H1 (cell line): ENCODE measurements around the gene DNAJB6. TPM values are rescaled to one million over a fixed set of nuclear protein-coding genes. Genes with fewer than 3 reads are reported as not detected.
A peak's percentile ranks its signal among the peaks of the same experiment; 100 is the strongest.

Experiments
- CTCF ChIA-PET: fragments of 300-600 bp; sonication (Branson Sonifier 250); formaldehyde crosslinking; loops from one replicate; lab custom pipeline; 2021; ENCODE audit not compliant: partially characterized antibody; lab: Charles Lee
- POLR2A ChIA-PET: fragments of 300-600 bp; sonication (Branson Sonifier 250); formaldehyde crosslinking; loops from one replicate; lab custom pipeline; 2021; ENCODE audit warnings: inconsistent platforms; ENCODE audit not compliant: partially characterized antibody; lab: Charles Lee
- DNase-seq, 2 experiments: peaks; one replicate each; pipeline versions ENCODE4 v3.0.0 to v3.0.0-alpha.2; 2010 to 2022; ENCODE audit warnings: low spot score in 2 of 2, low read depth in 1 of 2, mixed read lengths in 1 of 2
- FAIRE-seq: peaks from 2 replicates; lab custom pipeline; 2011; peaks lifted over from hg19 to GRCh38; lab: Jason Lieb, UNC
- H2AFZ ChIP-seq: 2 replicates; pipeline ENCODE4 v1.8.1; 2012; ENCODE audit warnings: low read length, inconsistent platforms
- H2AK5ac ChIP-seq: 2 replicates; pipeline ENCODE4 v1.6.1; 2013; ENCODE audit warnings: low read depth, low read length
- H2BK120ac ChIP-seq: replicated peaks from 2 replicates; pipeline ENCODE3; 2013; ENCODE audit warnings: low read depth, low read length, inconsistent platforms
- H2BK12ac ChIP-seq: 2 replicates; pipeline ENCODE4 v1.6.1; 2013; ENCODE audit warnings: low read depth, low read length
- H2BK15ac ChIP-seq: 2 replicates; pipeline ENCODE4 v1.6.1; 2013; ENCODE audit warnings: low read length
- H2BK20ac ChIP-seq: 2 replicates; pipeline ENCODE4 v1.6.1; 2013; ENCODE audit warnings: low read length
- H2BK5ac ChIP-seq: 2 replicates; pipeline ENCODE4 v1.6.1; 2013; ENCODE audit warnings: low read depth, low read length
- H3K14ac ChIP-seq: 2 replicates; pipeline ENCODE4 v1.6.1; 2013; ENCODE audit warnings: inconsistent platforms; ENCODE audit not compliant: insufficient read length
- H3K18ac ChIP-seq: 2 replicates; pipeline ENCODE4 v1.6.1; 2013; ENCODE audit warnings: low read length; ENCODE audit errors: extremely low read depth
- H3K23ac ChIP-seq: 2 replicates; pipeline ENCODE4 v1.6.1; 2013; ENCODE audit warnings: inconsistent platforms; ENCODE audit not compliant: insufficient read length
- H3K23me2 ChIP-seq: 2 replicates; pipeline ENCODE4 v1.6.1; 2013; ENCODE audit warnings: low read depth, low read length
- H3K27ac ChIP-seq: 2 replicates; pipeline ENCODE4 v1.6.1; 2011; ENCODE audit warnings: low read depth, low read length, inconsistent platforms
- H3K27me3 ChIP-seq, 4 experiments: replicated peaks in 1 of 4; 1 replicate in 1 of 4; 2 replicates in 3 of 4; pipeline versions ENCODE4 v1.6.1 to v1.8.1; 2011 to 2013; ENCODE audit warnings: low read length in 3 of 4, mild to moderate bottlenecking in 3 of 4, inconsistent platforms in 2 of 4, mixed read lengths in 2 of 4, moderate library complexity in 1 of 4; ENCODE audit not compliant: control insufficient read depth in 3 of 4, insufficient read depth in 3 of 4; ENCODE audit errors: extremely low read depth in 1 of 4
- H3K36me3 ChIP-seq, 4 experiments: 2 replicates each; pipeline versions ENCODE4 v1.6.1 to v1.8.1; 2011 to 2013; ENCODE audit warnings: mild to moderate bottlenecking in 4 of 4, low read length in 3 of 4, moderate library complexity in 2 of 4, control low read depth in 1 of 4, inconsistent platforms in 1 of 4; ENCODE audit not compliant: insufficient read depth in 4 of 4, control insufficient read depth in 2 of 4
- H3K4ac ChIP-seq: replicated peaks from 2 replicates; pipeline ENCODE3; 2013; ENCODE audit warnings: low read length, low read depth, mixed read lengths, inconsistent platforms; ENCODE audit not compliant: insufficient read length
- H3K4me1 ChIP-seq, 4 experiments: replicated peaks in 1 of 4; 1 replicate in 1 of 4; 2 replicates in 3 of 4; pipeline versions ENCODE4 v1.6.1 to v1.8.1; 2011 to 2013; ENCODE audit warnings: low read length in 3 of 4, inconsistent platforms in 2 of 4, mixed read lengths in 1 of 4; ENCODE audit not compliant: insufficient read depth in 4 of 4, control insufficient read depth in 3 of 4
- H3K4me2 ChIP-seq, 2 experiments: 2 replicates each; pipeline versions ENCODE4 v1.6.1 to v1.8.1; 2011 to 2013; ENCODE audit warnings: low read depth in 2 of 2, low read length in 2 of 2, control low read depth in 1 of 2, inconsistent platforms in 1 of 2, mild to moderate bottlenecking in 1 of 2; ENCODE audit not compliant: insufficient read depth in 1 of 2
- H3K4me3 ChIP-seq, 4 experiments: fragments of 200-600, 300-600 bp in 1 of 4; sonication (generic), shearing (Covaris generic), sonication (Bioruptor Twin) in 1 of 4; 2 replicates each; pipeline versions ENCODE4 v1.5.1 to v1.8.1; 2011 to 2016; ENCODE audit warnings: low read length in 4 of 4, low read depth in 3 of 4, control low read depth in 2 of 4, inconsistent platforms in 2 of 4, mild to moderate bottlenecking in 2 of 4, mixed read lengths in 1 of 4, moderate library complexity in 1 of 4; ENCODE audit not compliant: insufficient read depth in 2 of 4; ENCODE audit errors: extremely low read depth in 1 of 4
- H3K56ac ChIP-seq: replicated peaks from 2 replicates; pipeline ENCODE3; 2013; ENCODE audit warnings: low read depth, mild to moderate bottlenecking, mixed read lengths, low read length, inconsistent platforms; ENCODE audit not compliant: insufficient read length
- H3K79me1 ChIP-seq: 2 replicates; pipeline ENCODE4 v1.6.1; 2013; ENCODE audit warnings: low read depth, low read length, control low read depth
- H3K79me2 ChIP-seq, 2 experiments: 2 replicates each; pipeline versions ENCODE4 v1.6.1 to v1.8.1; 2012 to 2013; ENCODE audit warnings: low read length in 2 of 2, mild to moderate bottlenecking in 2 of 2, inconsistent platforms in 1 of 2; ENCODE audit not compliant: insufficient read depth in 2 of 2, control insufficient read depth in 1 of 2
- H3K9ac ChIP-seq, 4 experiments: replicated peaks in 1 of 4; 1 replicate in 1 of 4; 2 replicates in 3 of 4; pipeline versions ENCODE4 v1.6.1 to v1.8.1; 2011 to 2013; ENCODE audit warnings: low read depth in 3 of 4, low read length in 3 of 4, control low read depth in 2 of 4, mild to moderate bottlenecking in 2 of 4, moderate library complexity in 2 of 4, inconsistent platforms in 1 of 4; ENCODE audit errors: extremely low read depth in 1 of 4
- H3K9me3 ChIP-seq, 2 experiments: 2 replicates each; pipeline versions ENCODE4 v1.6.1 to v1.8.1; 2012 to 2013; ENCODE audit warnings: mild to moderate bottlenecking in 2 of 2, moderate library complexity in 2 of 2, control low read depth in 1 of 2, inconsistent platforms in 1 of 2, low read depth in 1 of 2, low read length in 1 of 2, mixed read lengths in 1 of 2; ENCODE audit not compliant: insufficient read depth in 2 of 2
- H4K20me1 ChIP-seq, 2 experiments: replicated peaks in 1 of 2; 2 replicates each; pipeline versions ENCODE3 to v1.8.1; 2011 to 2013; ENCODE audit warnings: inconsistent platforms in 2 of 2, low read length in 2 of 2, mild to moderate bottlenecking in 1 of 2; ENCODE audit not compliant: insufficient read depth in 2 of 2, control insufficient read depth in 1 of 2
- H4K5ac ChIP-seq: 2 replicates; pipeline ENCODE4 v1.6.1; 2013; ENCODE audit warnings: low read length, low read depth, mixed read lengths, inconsistent platforms; ENCODE audit not compliant: insufficient read length
- H4K8ac ChIP-seq: 2 replicates; pipeline ENCODE4 v1.8.0; 2013; ENCODE audit warnings: mild to moderate bottlenecking, moderate library complexity, low read length, inconsistent platforms; ENCODE audit not compliant: insufficient read depth; ENCODE audit errors: extremely low read depth
- H4K91ac ChIP-seq: replicated peaks from 2 replicates; pipeline ENCODE3; 2013; ENCODE audit warnings: low read length, mixed read lengths, inconsistent platforms; ENCODE audit not compliant: insufficient read length
- CTBP2 ChIP-seq: IDR thresholded peaks from 2 replicates; pipeline ENCODE4 v1.7.0; 2011; ENCODE audit warnings: borderline replicate concordance, mild to moderate bottlenecking, moderate library complexity, mixed read lengths, low read length; ENCODE audit not compliant: insufficient read depth, insufficient read length
- JUN ChIP-seq: IDR thresholded peaks from 2 replicates; pipeline ENCODE4 v1.6.1; 2011; ENCODE audit warnings: low read depth, mild to moderate bottlenecking, improper control_type of control experiment, low read length
- WGBS, 2 experiments: shearing (Covaris generic) in 1 of 2; methylation state at CpG; one replicate each; pipeline versions ENCODE4 v1.1.6 to v1.1.7; 2013 to 2015; ENCODE audit warnings: low lambda C conversion rate in 2 of 2, mixed read lengths in 2 of 2, inconsistent platforms in 1 of 2, low coverage in 1 of 2, missing lambda C conversion rate in 1 of 2; ENCODE audit not compliant: insufficient replicate concordance in 2 of 2, insufficient coverage in 1 of 2, insufficient read length in 1 of 2; ENCODE audit errors: extremely low coverage in 1 of 2, missing lambda C conversion rate in 1 of 2; 5-methylcytosine and 5-hydroxymethylcytosine counted together
- polyA plus RNA-seq, 7 experiments: library from polyadenylated mRNA; depleted of rRNA in 3 of 7; stranded (reverse) in 5 of 7; unstranded in 2 of 7; fragments of >200 nt in 5 of 7; fragments of 200-250 nt in 2 of 7; gene quantifications; 1 replicate in 5 of 7; 2 replicates in 1 of 7; 4 replicates in 1 of 7; pipeline versions ENCODE4 v1.2.1 to v1.2.3, GENCODE V29; 2011 to 2013; ENCODE audit warnings: missing spikeins in 2 of 7, mixed read lengths in 2 of 7
- total RNA-seq: library from RNA; stranded (reverse); fragmentation: NEBNext Ultra II Directional; extraction: Animal tissue kit (Norgen Biotek cat#: 25700); gene quantifications from 2 replicates; pipeline ENCODE4 v1.2.1, GENCODE V29; 2021
- TF ChIP-seq, protein P1 (sequence below): IDR thresholded peaks from 2 replicates; pipeline ENCODE4 v1.6.1; 2012; ENCODE audit warnings: low read length, inconsistent platforms

The DNAJB6 gene
- total and polyA plus RNA-seq, 2 of the 8 experiments (the other 6 are each of a cell fraction or from before 2014, with no cell fraction given) = 166 to 295 TPM

DNA sequence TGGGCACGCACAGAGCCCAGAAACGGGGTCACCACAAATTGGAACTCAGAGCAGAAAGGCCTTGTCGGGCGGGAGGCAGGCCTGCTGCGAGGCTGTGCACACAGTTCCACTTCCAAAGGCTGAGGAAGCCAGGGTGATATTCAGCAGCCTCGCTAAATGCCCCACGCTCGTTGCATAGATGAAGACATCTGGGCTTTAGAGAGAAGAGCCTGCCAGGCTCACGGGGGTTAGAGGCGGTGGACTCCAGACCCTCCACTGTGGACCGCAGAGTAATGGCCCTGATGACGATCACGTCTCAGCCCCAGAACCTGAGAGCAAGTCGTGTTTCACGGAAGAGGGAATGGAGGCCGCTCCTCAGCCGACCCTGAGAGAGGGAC lies 104.2 kb downstream of the DNAJB6 start:
- Histone ChIP-seq H2AK5ac (no peak overlapping the region), H4K91ac (no peak overlapping the region), H3K56ac (no peak overlapping the region), H3K4ac (no peak overlapping the region), H2BK15ac (no peak overlapping the region), H3K23ac (no peak overlapping the region), H4K5ac (no peak overlapping the region), H2BK120ac (no peak overlapping the region), H3K4me3 (no peak overlapping the region), H3K79me1 (no peaks in the 10 kb centered on the region), H3K4me1 (no peaks in the 10 kb centered on the region; a peak in 1 of 7 replicates), H3K9me3 (peaks cover 16 to 26% of the 10 kb centered on the region in 2 experiments), H4K8ac (no peak overlapping the region), H3K4me2 (no peak overlapping the region), H2AFZ (no peak overlapping the region), H3K36me3 (no peaks in the 10 kb centered on the region), H4K20me1 (no peaks in the 10 kb centered on the region), H3K27ac (no peak overlapping the region), H3K23me2 (no peaks in the 10 kb centered on the region), H3K14ac (no peak overlapping the region), H3K18ac (no peak overlapping the region), H2BK12ac (no peak overlapping the region), H2BK20ac (no peak overlapping the region), H3K79me2 (no peaks in the 10 kb centered on the region), H3K9ac (no peak overlapping the region), H3K27me3 (peaks cover 0 to 1% (median 0%) of the 10 kb centered on the region in 4 experiments; a peak in 1 of 7 replicates), H2BK5ac (no peak overlapping the region)
- DNase-seq = peak in 1 of 2 experiments; percentile 22
- CTCF ChIA-PET = no interaction called here
- 87% methylated on average over 14 of the region's 17 CpGs; no CpG with 5 or more reads in 1 of the 2 experiments for WGBS, 2 experiments
- no peak for FAIRE-seq
- no peak for TF ChIP-seq JUN
- TF ChIP-seq CTBP2 = no peak
- TF ChIP-seq, protein P1, sequence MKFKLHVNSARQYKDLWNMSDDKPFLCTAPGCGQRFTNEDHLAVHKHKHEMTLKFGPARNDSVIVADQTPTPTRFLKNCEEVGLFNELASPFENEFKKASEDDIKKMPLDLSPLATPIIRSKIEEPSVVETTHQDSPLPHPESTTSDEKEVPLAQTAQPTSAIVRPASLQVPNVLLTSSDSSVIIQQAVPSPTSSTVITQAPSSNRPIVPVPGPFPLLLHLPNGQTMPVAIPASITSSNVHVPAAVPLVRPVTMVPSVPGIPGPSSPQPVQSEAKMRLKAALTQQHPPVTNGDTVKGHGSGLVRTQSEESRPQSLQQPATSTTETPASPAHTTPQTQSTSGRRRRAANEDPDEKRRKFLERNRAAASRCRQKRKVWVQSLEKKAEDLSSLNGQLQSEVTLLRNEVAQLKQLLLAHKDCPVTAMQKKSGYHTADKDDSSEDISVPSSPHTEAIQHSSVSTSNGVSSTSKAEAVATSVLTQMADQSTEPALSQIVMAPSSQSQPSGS = no peak
- POLR2A ChIA-PET = no interaction called here
